GM13976 (cell line): ENCODE measurements around the gene CADM4.

Experiments
- DNase-seq: peaks from one replicate; pipeline ENCODE4 v3.0.0; 2012; ENCODE audit warnings: low spot score
- CTCF ChIP-seq: IDR thresholded peaks from 2 replicates; pipeline ENCODE4 v1.5.1; 2012; ENCODE audit warnings: borderline replicate concordance, mild to moderate bottlenecking; ENCODE audit not compliant: insufficient read depth; ENCODE audit errors: extremely low read depth, missing control alignments, control extremely low read depth
- in situ Hi-C: fragments of 300-500 bp; cut with MboI; formaldehyde crosslinking; loops from one replicate; pipeline ENCODE4 v1.12.0; 2022; ENCODE audit warnings: low sequenced_read_pairs, mixed read lengths, inconsistent platforms; ENCODE audit not compliant: unreplicated experiment

The CADM4 gene

GRCh38 chr19:43582495-43582894, 57.2 kb downstream of the CADM4 start:
- TF ChIP-seq CTCF = no peak
- no peak for DNase-seq
- in situ Hi-C loops = no loop called here

GRCh38 chr19:43581467-43581866, 58.2 kb downstream of the CADM4 start:
- no peak for DNase-seq
- in situ Hi-C loops = no loop called here
- TF ChIP-seq CTCF = no peak

GRCh38 chr19:43578787-43579186, 60.9 kb downstream of the CADM4 start:
- TF ChIP-seq CTCF = no peak
- DNase-seq = no peak
- in situ Hi-C loops = no loop called here

- TF ChIP-seq CTCF = no peak
- DNase-seq = no peak
- in situ Hi-C loops = no loop called here
Measured at GRCh38 chr19:43575955-43576878, 63.4 kb downstream of the CADM4 start.

GRCh38 chr19:43575156-43575950, 64.3 kb downstream of the CADM4 start, which contains the start of the genes PINLYP and XRCC1:
Gene PINLYP, plus strand, starts transcription at chr19:43575801. Its CDS starts 1,391 bp downstream, at chr19:43577192.
Gene XRCC1, minus strand, starts transcription at chr19:43575527. Its CDS starts 69 bp downstream, at chr19:43575458.
- no peak for TF ChIP-seq CTCF
- DNase-seq = peak; percentile 99
- in situ Hi-C loops = no loop called here

- in situ Hi-C loops = no loop called here
- DNase-seq = no peak
- TF ChIP-seq CTCF = no peak
Measured at GRCh38 chr19:43574424-43575155, 65.1 kb downstream of the CADM4 start.
